Neutrophil (primary cell): Measurements from ENCODE around the gene HEY2.

ENCODE experiments used
- H3K27ac ChIP-seq: fragments of 200-600 bp; sonication (generic); 2 replicates; pipeline ENCODE4 v1.5.1; 2016; ENCODE audit warnings: mild to moderate bottlenecking, moderate library complexity
- H3K27me3 ChIP-seq: fragments of 200-600 bp; sonication (generic); 2 replicates; pipeline ENCODE4 v1.6.0; 2016; ENCODE audit warnings: mild to moderate bottlenecking
- H3K36me3 ChIP-seq: fragments of 200-600 bp; sonication (generic); 2 replicates; pipeline ENCODE4 v1.5.1; 2017
- H3K4me1 ChIP-seq, 2 experiments: fragments of 200-600 bp in 1 of 2; sonication (generic) in 1 of 2; 1 replicate in 1 of 2; 2 replicates in 1 of 2; pipeline versions ENCODE4 v1.5.1 to v1.6.1; 2013 to 2016; ENCODE audit warnings: low read depth in 1 of 2, low read length in 1 of 2, mild to moderate bottlenecking in 1 of 2, moderate library complexity in 1 of 2; ENCODE audit not compliant: control insufficient read depth in 1 of 2, insufficient read depth in 1 of 2
- H3K4me3 ChIP-seq, 2 experiments: fragments of 200-600 bp in 1 of 2; sonication (generic) in 1 of 2; 1 replicate in 1 of 2; 2 replicates in 1 of 2; pipeline ENCODE4 v1.5.1; 2013 to 2016; ENCODE audit warnings: low read depth in 1 of 2, low read length in 1 of 2, mild to moderate bottlenecking in 1 of 2, moderate library complexity in 1 of 2
- H3K9me3 ChIP-seq: fragments of 200-600 bp; sonication (generic); 2 replicates; pipeline ENCODE4 v1.5.1; 2016
- TF ChIP-seq, protein P1 (sequence below): fragments of 200-600 bp; sonication (generic); IDR thresholded peaks from 2 replicates; pipeline ENCODE4 v1.5.1; 2016; ENCODE audit warnings: antibody characterized with exemption

Gene HEY2

DNA sequence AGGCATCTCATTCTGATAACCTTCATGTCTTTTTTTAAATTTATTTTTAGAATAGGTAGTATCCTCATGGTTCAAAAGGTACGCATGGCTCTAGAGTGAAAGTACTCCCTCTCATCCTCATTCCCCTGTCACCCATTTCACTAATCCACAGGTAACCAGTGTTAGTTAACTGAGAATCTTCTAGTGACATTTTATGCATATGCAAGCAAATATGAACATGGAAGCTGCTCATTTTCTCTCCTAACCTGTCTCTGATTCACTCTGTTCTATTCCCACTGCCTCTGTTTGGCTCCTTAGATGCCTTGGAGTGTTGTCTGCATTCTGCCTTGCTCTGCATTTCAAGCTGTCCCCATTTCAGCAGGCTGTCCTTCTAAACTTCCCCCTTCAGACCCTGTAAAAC lies 45.9 kb downstream of the HEY2 start:
- Histone ChIP-seq H3K4me3 (no peak overlapping the region), H3K9me3 (no peaks in the 10 kb centered on the region), H3K27me3 (no peaks in the 10 kb centered on the region), H3K27ac (no peak overlapping the region), H3K36me3 (no peaks in the 10 kb centered on the region), H3K4me1 (peaks cover 39 to 44% of the 10 kb centered on the region in 2 experiments)
- TF ChIP-seq, protein P1, sequence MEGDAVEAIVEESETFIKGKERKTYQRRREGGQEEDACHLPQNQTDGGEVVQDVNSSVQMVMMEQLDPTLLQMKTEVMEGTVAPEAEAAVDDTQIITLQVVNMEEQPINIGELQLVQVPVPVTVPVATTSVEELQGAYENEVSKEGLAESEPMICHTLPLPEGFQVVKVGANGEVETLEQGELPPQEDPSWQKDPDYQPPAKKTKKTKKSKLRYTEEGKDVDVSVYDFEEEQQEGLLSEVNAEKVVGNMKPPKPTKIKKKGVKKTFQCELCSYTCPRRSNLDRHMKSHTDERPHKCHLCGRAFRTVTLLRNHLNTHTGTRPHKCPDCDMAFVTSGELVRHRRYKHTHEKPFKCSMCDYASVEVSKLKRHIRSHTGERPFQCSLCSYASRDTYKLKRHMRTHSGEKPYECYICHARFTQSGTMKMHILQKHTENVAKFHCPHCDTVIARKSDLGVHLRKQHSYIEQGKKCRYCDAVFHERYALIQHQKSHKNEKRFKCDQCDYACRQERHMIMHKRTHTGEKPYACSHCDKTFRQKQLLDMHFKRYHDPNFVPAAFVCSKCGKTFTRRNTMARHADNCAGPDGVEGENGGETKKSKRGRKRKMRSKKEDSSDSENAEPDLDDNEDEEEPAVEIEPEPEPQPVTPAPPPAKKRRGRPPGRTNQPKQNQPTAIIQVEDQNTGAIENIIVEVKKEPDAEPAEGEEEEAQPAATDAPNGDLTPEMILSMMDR: no peak

DNA sequence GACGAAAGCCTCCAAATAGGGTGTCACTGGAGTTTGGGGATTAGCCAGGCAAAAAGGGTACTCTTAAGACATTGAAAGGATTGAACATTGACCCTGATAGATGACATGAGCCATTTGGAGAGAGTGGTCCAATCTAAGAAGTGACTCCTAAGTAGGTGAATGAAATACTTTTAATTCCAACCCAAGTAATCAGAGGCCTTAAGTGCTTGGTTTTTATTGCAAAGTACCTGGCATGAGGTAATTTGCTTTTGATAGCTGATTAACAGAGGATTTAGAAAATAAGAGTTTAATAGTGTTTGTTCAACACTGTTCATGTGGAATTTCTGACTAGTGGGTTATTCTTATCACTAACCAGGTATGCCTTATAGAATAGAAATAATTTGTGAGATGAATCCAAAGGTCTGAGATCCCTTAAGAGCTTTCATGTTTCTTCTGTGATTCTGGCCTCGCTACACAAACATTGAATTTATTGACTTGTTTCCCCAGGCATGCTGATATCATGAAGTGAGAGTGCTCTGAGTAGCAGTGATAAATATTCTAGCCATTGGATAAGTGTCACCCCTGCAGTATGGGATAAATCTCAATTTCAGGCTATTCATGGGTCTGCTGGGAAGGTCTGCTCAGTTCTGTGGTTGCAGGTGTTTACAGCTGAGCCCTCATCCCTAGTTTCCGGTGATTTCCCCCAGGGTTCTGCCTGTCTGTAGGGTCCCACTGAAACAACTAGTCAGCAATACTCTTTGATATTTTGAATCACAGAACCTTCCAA lies 47.9 kb downstream of the HEY2 start:
- H3K27ac ChIP-seq: peak overlapping the region; percentile 73
- H3K27me3 ChIP-seq: no peaks in the 10 kb centered on the region
- TF ChIP-seq, protein P1: no peak
- no peak overlapping the region for H3K4me3 ChIP-seq
- H3K9me3 ChIP-seq: no peaks in the 10 kb centered on the region
- H3K36me3 ChIP-seq: no peaks in the 10 kb centered on the region
- H3K4me1 ChIP-seq: peaks cover 25 to 34% of the 10 kb centered on the region in 2 experiments

DNA sequence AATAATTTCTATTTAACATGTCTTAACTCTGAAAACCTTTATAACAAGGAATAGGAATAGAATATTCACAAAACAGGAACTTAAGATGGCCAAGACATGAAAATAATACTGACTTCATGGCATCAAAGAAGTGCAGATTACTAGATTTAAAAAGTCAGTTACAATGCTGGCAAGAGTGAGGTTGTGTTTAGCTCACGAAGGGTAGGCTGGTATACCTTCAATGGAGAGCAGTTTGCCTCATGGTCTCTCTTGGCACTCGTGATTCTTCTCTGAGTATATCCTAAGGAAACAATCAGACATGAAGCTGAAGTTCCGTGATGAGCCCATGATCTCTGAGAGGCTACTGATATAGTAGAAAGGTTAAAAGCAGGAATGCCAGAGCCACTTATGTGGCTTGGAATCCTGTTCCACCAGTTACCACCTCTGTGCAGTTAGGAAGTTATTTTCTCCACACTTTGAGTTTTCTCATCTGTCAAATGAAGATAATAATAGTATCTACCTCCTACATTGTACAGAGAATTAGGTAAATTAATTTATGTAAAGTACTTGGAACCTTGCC lies 48.5 kb downstream of the HEY2 start:
- Histone ChIP-seq H3K27me3 (no peaks in the 10 kb centered on the region), H3K4me3 (no peak overlapping the region), H3K36me3 (no peaks in the 10 kb centered on the region), H3K27ac (peak overlapping the region; percentile 73), H3K4me1 (peaks cover 24 to 34% of the 10 kb centered on the region in 2 experiments), H3K9me3 (no peaks in the 10 kb centered on the region)
- TF ChIP-seq, protein P1: no peak

DNA sequence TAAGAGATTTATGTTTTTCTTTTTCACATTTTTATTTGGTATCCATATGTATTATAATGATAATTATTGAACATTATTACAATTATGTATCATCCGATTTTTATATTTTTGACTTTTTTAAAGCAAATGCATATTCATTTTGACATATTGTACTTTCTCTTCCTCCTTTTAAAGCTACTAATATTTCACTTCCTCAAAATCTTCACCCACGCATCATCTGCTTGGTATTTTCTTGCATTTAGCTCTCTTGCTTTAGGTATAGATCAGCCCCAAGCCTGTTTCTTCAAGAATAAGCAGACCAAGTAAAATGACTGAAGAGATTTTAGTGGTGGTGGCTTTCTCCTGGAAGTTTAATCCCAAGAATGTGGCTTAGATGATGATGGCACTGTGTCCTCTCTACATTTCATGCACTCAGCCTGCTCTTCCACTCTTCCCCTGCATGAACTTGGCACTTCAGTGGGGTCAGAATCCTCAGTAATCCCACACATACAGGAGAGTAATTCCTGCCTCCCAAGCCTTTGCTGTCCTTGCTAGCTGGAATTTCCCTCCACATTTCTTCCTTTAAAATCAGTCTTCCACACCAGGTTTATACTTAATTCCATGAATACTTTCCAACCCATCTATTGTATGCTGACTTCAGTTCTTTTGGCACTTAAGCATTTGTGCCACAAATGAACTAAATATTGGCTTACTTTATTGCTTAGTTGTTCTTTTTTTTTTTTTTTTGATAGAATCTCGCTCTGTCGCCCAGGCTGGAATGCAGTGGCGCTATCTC lies 49.5 kb downstream of the HEY2 start:
- H3K27me3 ChIP-seq: no peaks in the 10 kb centered on the region
- peak overlapping the region; percentile 73 for H3K27ac ChIP-seq
- H3K4me1 ChIP-seq: peaks cover 23 to 38% of the 10 kb centered on the region in 2 experiments
- peak overlapping the region in 1 of 2 experiments; percentile 5 for H3K4me3 ChIP-seq
- no peaks in the 10 kb centered on the region for H3K9me3 ChIP-seq
- TF ChIP-seq, protein P1: no peak
- no peaks in the 10 kb centered on the region for H3K36me3 ChIP-seq

DNA sequence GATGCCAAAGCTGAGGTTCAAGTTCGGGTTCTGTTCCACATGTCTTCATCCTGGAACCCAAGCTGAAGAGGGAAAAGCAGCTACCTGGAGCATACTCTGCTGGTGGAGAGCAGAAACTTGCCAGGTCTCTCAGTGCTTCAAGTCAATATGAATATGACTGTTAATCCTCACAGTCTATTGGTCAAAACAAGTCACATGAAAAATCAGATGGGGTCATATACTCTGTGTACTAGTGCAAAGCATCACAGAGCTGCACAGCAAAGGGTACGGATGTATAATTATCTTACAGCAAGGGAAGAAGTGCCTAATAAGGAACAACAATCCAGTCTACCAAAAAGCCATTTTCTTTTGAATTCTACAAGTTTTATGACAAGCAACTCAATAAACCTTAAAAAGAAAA lies 53.0 kb downstream of the HEY2 start:
- H3K4me3 ChIP-seq: no peak overlapping the region
- peak overlapping the region; percentile 74 for H3K27ac ChIP-seq
- H3K27me3 ChIP-seq: no peaks in the 10 kb centered on the region
- peaks cover 1% of the 10 kb centered on the region for H3K36me3 ChIP-seq
- TF ChIP-seq, protein P1: no peak
- no peaks in the 10 kb centered on the region for H3K9me3 ChIP-seq
- peaks cover 22 to 53% of the 10 kb centered on the region in 2 experiments for H3K4me1 ChIP-seq
